Left cardiac atrium (tissue), 2 donors: ENCODE measurements around the gene CELF1. TPM values are rescaled to one million over a fixed set of nuclear protein-coding genes. Genes with fewer than 3 reads are reported as not detected.

Source experiments
- total RNA-seq, 2 donors: library from RNA; stranded (reverse); fragmentation: NEBNext Ultra II Directional; extraction: Animal tissue kit (Norgen Biotek cat#: 25700); gene quantifications; one replicate each; pipeline ENCODE4 v1.2.1, GENCODE V29; 2021
- donor health status: DM: no; HTN: yes; CAD: no; lungs with severe emphysema.
- donor health status: DM: yes; HTN: yes; CAD: no.

Gene CELF1
- total RNA-seq, 2 donors from 2014 or later = 64.5 to 81.9 TPM

Other genes starting within 250 kb of the CELF1 start
- gene MYBPC3, start 200.4 kb downstream of the CELF1 start, total RNA-seq = 1,000 to 10,000 TPM in 1 of 2 donors, 100 to 1,000 TPM in 1; 966 to 1,049 TPM
- 10 to 100 TPM; 19.5 to 31.4 TPM for gene SPI1, start 174.6 kb downstream of the CELF1 start, total RNA-seq
- 10 to 100 TPM; 35.5 to 53.4 TPM for gene SLC39A13, start 144.5 kb downstream of the CELF1 start, total RNA-seq
- gene PSMC3, start 126.7 kb downstream of the CELF1 start, total RNA-seq = 100 to 1,000 TPM; 133 to 154 TPM
- gene RAPSN, start 104.0 kb downstream of the CELF1 start, total RNA-seq = not detected
- gene PTPMT1, start 12.5 kb upstream of the CELF1 start, total RNA-seq = 10 to 100 TPM; 18.1 to 19.2 TPM
- 10 to 100 TPM; 10.2 to 12.2 TPM for gene KBTBD4, start 25.8 kb upstream of the CELF1 start, total RNA-seq
- 100 to 1,000 TPM; 150 to 182 TPM for gene NDUFS3, start 25.9 kb upstream of the CELF1 start, total RNA-seq
- gene FAM180B, start 33.5 kb upstream of the CELF1 start, total RNA-seq = under 1 TPM in 1 of 2 donors, not detected in 1; 0.41 TPM
- under 1 TPM; 0.37 to 0.47 TPM for gene C1QTNF4, start 41.3 kb upstream of the CELF1 start, total RNA-seq
- gene MTCH2, start 89.4 kb upstream of the CELF1 start, total RNA-seq = 10 to 100 TPM; 82.8 to 92.8 TPM
- gene AGBL2, start 162.2 kb upstream of the CELF1 start, total RNA-seq = under 1 TPM in 1 of 2 donors, not detected in 1; 0.44 TPM
- 10 to 100 TPM; 30.6 to 50.1 TPM for gene FNBP4, start 214.2 kb upstream of the CELF1 start, total RNA-seq